GM23338 (cell line): ENCODE measurements around the gene ANKZF1. TPM values are rescaled to one million over a fixed set of nuclear protein-coding genes. Genes with fewer than 3 reads are reported as not detected.
A peak's percentile ranks its signal among the peaks of the same experiment; 100 is the strongest.

Source experiments
- ATAC-seq: fragments of 200-7000 bp; cut with Tn5 transposase; 3 replicates; pipeline ENCODE4 v1.9.1; 2020
- DNase-seq: peaks from one replicate; pipeline ENCODE4 v3.0.0-alpha.2; 2015; ENCODE audit warnings: low spot score
- H2AFZ ChIP-seq: fragments of 200-600 bp; sonication (generic); 2 replicates; pipeline ENCODE4 v1.8.0; 2016; ENCODE audit warnings: antibody characterized with exemption, mild to moderate bottlenecking, moderate library complexity
- H3F3A ChIP-seq: fragments of 200-600 bp; sonication (generic); replicated peaks from 2 replicates; pipeline ENCODE4 v1.8.0; 2017; ENCODE audit warnings: antibody characterized with exemption, mixed run types, low read depth
- H3K27ac ChIP-seq: fragments of 200-600 bp; sonication (generic); 2 replicates; pipeline ENCODE4 v1.6.1; 2016; ENCODE audit warnings: low read depth
- H3K27me3 ChIP-seq: fragments of 200-600 bp; sonication (generic); 2 replicates; pipeline ENCODE4 v1.8.0; 2016; ENCODE audit warnings: mild to moderate bottlenecking, mixed run types, moderate library complexity; ENCODE audit not compliant: insufficient read depth
- H3K36me3 ChIP-seq: fragments of 200-600 bp; sonication (generic); 2 replicates; pipeline ENCODE4 v1.8.0; 2016; ENCODE audit warnings: mild to moderate bottlenecking; ENCODE audit not compliant: insufficient read depth
- H3K4me1 ChIP-seq: fragments of 200-600 bp; sonication (generic); 2 replicates; pipeline ENCODE4 v1.8.0; 2016; ENCODE audit warnings: mild to moderate bottlenecking, moderate library complexity; ENCODE audit not compliant: insufficient read depth
- H3K4me2 ChIP-seq: fragments of 200-600 bp; sonication (generic); 2 replicates; pipeline ENCODE4 v1.7.1; 2017; ENCODE audit warnings: mixed run types
- H3K4me3 ChIP-seq: fragments of 200-600 bp; sonication (generic); 2 replicates; pipeline ENCODE4 v1.6.1; 2016; ENCODE audit warnings: mixed run types
- H3K79me2 ChIP-seq: fragments of 200-600 bp; sonication (generic); replicated peaks from 2 replicates; pipeline ENCODE4 v1.8.0; 2017; ENCODE audit warnings: mild to moderate bottlenecking; ENCODE audit not compliant: insufficient read depth
- H3K9me2 ChIP-seq: fragments of 200-600 bp; sonication (generic); 2 replicates; pipeline ENCODE4 v1.8.0; 2017; ENCODE audit not compliant: insufficient read depth
- H4K20me1 ChIP-seq: fragments of 200-600 bp; sonication (generic); replicated peaks from 2 replicates; pipeline ENCODE4 v1.8.0; 2017; ENCODE audit warnings: mild to moderate bottlenecking; ENCODE audit not compliant: insufficient read depth
- H3K27ac Mint-ChIP-seq: 2 replicates; pipeline ENCODE4 v1.8.0; 2020; ENCODE audit warnings: inconsistent platforms, mild to moderate bottlenecking, moderate library complexity, mixed read lengths
- H3K27me3 Mint-ChIP-seq: 3 replicates; pipeline ENCODE4 v1.8.0; 2022; ENCODE audit warnings: low read depth, mild to moderate bottlenecking, moderate library complexity, mixed read lengths, inconsistent platforms; ENCODE audit not compliant: insufficient read depth, poor library complexity
- H3K36me3 Mint-ChIP-seq: 3 replicates; pipeline ENCODE4 v1.8.0; 2021; ENCODE audit warnings: low read depth, mild to moderate bottlenecking, inconsistent platforms, moderate library complexity, mixed read lengths
- H3K4me1 Mint-ChIP-seq: 3 replicates; pipeline ENCODE4 v1.8.0; 2020; ENCODE audit warnings: mild to moderate bottlenecking, inconsistent platforms, mixed read lengths
- H3K4me3 Mint-ChIP-seq: 3 replicates; pipeline ENCODE4 v1.8.0; 2021; ENCODE audit warnings: moderate library complexity, mild to moderate bottlenecking, inconsistent platforms, mixed read lengths
- H3K9me3 Mint-ChIP-seq: 3 replicates; pipeline ENCODE4 v1.8.0; 2020; ENCODE audit warnings: moderate library complexity, mild to moderate bottlenecking, inconsistent platforms, mixed read lengths
- CREB1 ChIP-seq: fragments of 250-450 bp; sonication (Bioruptor Pico); IDR thresholded peaks from 2 replicates; pipeline ENCODE4 v1.5.0; 2020; ENCODE audit warnings: low read depth, mild to moderate bottlenecking, moderate library complexity
- CTCF ChIP-seq, 2 experiments: fragments of 200-600 bp in 1 of 2; sonication (generic) in 1 of 2; conservative IDR thresholded peaks; 2 replicates each; pipeline versions ENCODE4 v1.5.1 to v1.6.1; 2016 to 2017; ENCODE audit warnings: antibody characterized with exemption in 2 of 2, low read depth in 2 of 2, mild to moderate bottlenecking in 2 of 2, moderate library complexity in 1 of 2
- ETS1 ChIP-seq: IDR thresholded peaks from 2 replicates; pipeline ENCODE4 v1.6.1; 2016; ENCODE audit warnings: antibody characterized with exemption
- EZH2 ChIP-seq: fragments of 200-600 bp; sonication (generic); IDR thresholded peaks from one replicate; pipeline ENCODE4 v1.8.0; 2017; ENCODE audit warnings: antibody characterized with exemption, mild to moderate bottlenecking, low read depth; ENCODE audit not compliant: unreplicated experiment
- EZH2phosphoT487 ChIP-seq: fragments of 200-600 bp; sonication (generic); IDR thresholded peaks from one replicate; pipeline ENCODE4 v1.8.1; 2018; ENCODE audit warnings: antibody characterized with exemption; ENCODE audit not compliant: unreplicated experiment
- JUNB ChIP-seq: IDR thresholded peaks from one replicate; pipeline ENCODE4 v1.6.1; 2016; ENCODE audit warnings: antibody characterized with exemption; ENCODE audit not compliant: unreplicated experiment
- NANOG ChIP-seq: IDR thresholded peaks from 2 replicates; pipeline ENCODE4 v1.6.1; 2016; ENCODE audit warnings: antibody characterized with exemption, borderline replicate concordance
- POLR2AphosphoS5 ChIP-seq: IDR thresholded peaks from 2 replicates; pipeline ENCODE4 v1.6.1; 2016; ENCODE audit warnings: antibody characterized with exemption, low read depth
- REST ChIP-seq: IDR thresholded peaks from one replicate; pipeline ENCODE4 v1.6.1; 2018; ENCODE audit warnings: antibody characterized with exemption; ENCODE audit not compliant: unreplicated experiment
- STAT1 ChIP-seq: IDR thresholded peaks from one replicate; pipeline ENCODE4 v1.6.1; 2016; ENCODE audit warnings: antibody characterized with exemption; ENCODE audit not compliant: unreplicated experiment
- ZNF114 ChIP-seq: fragments of 250-450 bp; sonication (Bioruptor Pico); IDR thresholded peaks from 2 replicates; pipeline ENCODE4 v1.5.0; 2020; ENCODE audit warnings: mild to moderate bottlenecking, moderate library complexity
- ZNF331 ChIP-seq: fragments of 250-450 bp; sonication (Bioruptor Pico); IDR thresholded peaks from 2 replicates; pipeline ENCODE4 v1.5.0; 2020; ENCODE audit warnings: low read depth, mild to moderate bottlenecking, moderate library complexity
- ZNF462 ChIP-seq: fragments of 250-450 bp; sonication (Bioruptor Pico); IDR thresholded peaks from 2 replicates; pipeline ENCODE4 v1.5.0; 2020; ENCODE audit warnings: mild to moderate bottlenecking, moderate library complexity
- polyA plus RNA-seq: library from polyadenylated mRNA; unstranded; fragments of >200 nt; fragmentation: Nextera tagmentation; extraction: Ambion mirVana; gene quantifications from 2 replicates; pipeline ENCODE4 v1.2.1, GENCODE V29; 2016
- total RNA-seq: library from RNA; depleted of rRNA; stranded (reverse); fragments of >200 nt; shearing (Covaris generic); gene quantifications from 2 replicates; pipeline ENCODE4 v1.2.3, GENCODE V29; 2014

Gene ANKZF1
- total and polyA plus RNA-seq, 2 experiments from 2014 or later = 29.9 to 61.9 TPM

GRCh38 chr2:219273937-219274336 is 44.3 kb downstream of the ANKZF1 start:
- Histone ChIP-seq H3K27me3 (no peaks in the 10 kb centered on the region), H3K4me2 (no peak overlapping the region; the same call in 1 of the 2 replicates), H3K4me1 (peaks cover 28% of the 10 kb centered on the region), H3F3A (no peaks in the 10 kb centered on the region), H2AFZ (peak overlapping the region; percentile 69; the same call in 1 of the 2 replicates), H4K20me1 (no peaks in the 10 kb centered on the region), H3K4me3 (no peak overlapping the region; the same call in 1 of the 2 replicates), H3K9me2 (no peaks in the 10 kb centered on the region), H3K27ac (no peak overlapping the region), H3K36me3 (no peaks in the 10 kb centered on the region), H3K79me2 (no peaks in the 10 kb centered on the region)
- TF ChIP-seq CTCF (conservative IDR thresholded peaks at IDR 0.05; ENCODE audit: low read depth in 2 of 2) = no peak
- TF ChIP-seq STAT1 = no peak
- no peak for TF ChIP-seq CREB1 (CRISPR knock-in tag)
- TF ChIP-seq ETS1 = no peak
- no peak for TF ChIP-seq EZH2
- no peak for TF ChIP-seq JUNB
- no peak for TF ChIP-seq ZNF114
- TF ChIP-seq NANOG = no peak
- TF ChIP-seq ZNF462 (CRISPR knock-in tag) = no peak
- no peak for TF ChIP-seq EZH2phosphoT487
- no peak for TF ChIP-seq ZNF331
- no peak for TF ChIP-seq POLR2AphosphoS5
- no peak for TF ChIP-seq REST
- no peak for DNase-seq
- no peak for ATAC-seq
- H3K27ac Mint-ChIP-seq = no peak overlapping the region
- H3K36me3 Mint-ChIP-seq = no peaks in the 10 kb centered on the region
- no peak overlapping the region for H3K4me3 Mint-ChIP-seq
- no peaks in the 10 kb centered on the region for H3K9me3 Mint-ChIP-seq
- H3K4me1 Mint-ChIP-seq = peaks cover 34% of the 10 kb centered on the region
- H3K27me3 Mint-ChIP-seq = peaks cover 31% of the 10 kb centered on the region
